Ishikawa (cell line): ENCODE data around the gene WASHC4.

Source experiments
- CEBPB ChIP-seq: IDR thresholded peaks from 2 replicates; pipeline ENCODE4 v1.6.1; 2012
- CREB1 ChIP-seq: IDR thresholded peaks from 2 replicates; pipeline ENCODE4 v1.6.1; 2012; ENCODE audit warnings: low read depth
- EGR1 ChIP-seq: IDR thresholded peaks from 2 replicates; pipeline ENCODE4 v1.6.1; 2012
- EP300 ChIP-seq: IDR thresholded peaks from 2 replicates; pipeline ENCODE4 v1.6.1; 2012; ENCODE audit warnings: borderline replicate concordance
- FOXM1 ChIP-seq: IDR thresholded peaks from 2 replicates; pipeline ENCODE4 v1.6.1; 2012; ENCODE audit warnings: low read depth, borderline replicate concordance
- MAX ChIP-seq: IDR thresholded peaks from 2 replicates; pipeline ENCODE4 v1.6.1; 2012
- NFIC ChIP-seq: IDR thresholded peaks from 2 replicates; pipeline ENCODE4 v1.6.1; 2012
- RAD21 ChIP-seq: IDR thresholded peaks from 2 replicates; pipeline ENCODE4 v1.6.1; 2012; ENCODE audit warnings: low read depth
- TAF1 ChIP-seq: IDR thresholded peaks from 2 replicates; pipeline ENCODE4 v1.6.1; 2012; ENCODE audit warnings: low read depth, mild to moderate bottlenecking
- TCF12 ChIP-seq: IDR thresholded peaks from 2 replicates; pipeline ENCODE4 v1.6.1; 2012; ENCODE audit warnings: low read depth
- TEAD4 ChIP-seq: IDR thresholded peaks from 2 replicates; pipeline ENCODE4 v1.6.1; 2012
- USF1 ChIP-seq: IDR thresholded peaks from 2 replicates; pipeline ENCODE4 v1.6.1; 2012
- YY1 ChIP-seq: IDR thresholded peaks from 2 replicates; pipeline ENCODE4 v1.6.1; 2012; ENCODE audit warnings: low read depth
- ZBTB7A ChIP-seq: IDR thresholded peaks from 2 replicates; pipeline ENCODE4 v1.6.1; 2012; ENCODE audit warnings: low read depth
- TF ChIP-seq, protein P1 (sequence below): IDR thresholded peaks from 2 replicates; pipeline ENCODE4 v1.6.1; 2012; ENCODE audit warnings: low read depth, mild to moderate bottlenecking

Gene WASHC4

DNA sequence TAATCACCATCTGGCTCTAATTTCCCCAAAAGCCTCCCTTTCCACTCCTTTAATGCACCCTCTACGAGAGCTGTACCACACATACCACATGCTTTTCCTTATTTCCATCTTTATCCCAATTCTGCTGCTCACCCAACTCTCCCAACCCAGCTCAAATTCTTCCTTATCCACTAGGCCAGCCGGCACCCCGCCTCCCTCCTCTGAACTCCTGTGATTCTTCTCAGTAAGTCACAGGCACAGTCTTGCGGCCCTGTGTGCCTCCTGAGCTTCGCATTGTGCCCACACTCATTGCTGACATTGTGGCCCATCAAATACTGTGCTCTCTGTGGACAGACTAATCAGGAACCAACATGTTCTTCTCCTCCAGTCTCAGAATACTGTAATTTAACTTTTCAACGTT is 83.0 kb downstream of the WASHC4 start:
- TF ChIP-seq MAX (no peak), RAD21 (no peak)

DNA sequence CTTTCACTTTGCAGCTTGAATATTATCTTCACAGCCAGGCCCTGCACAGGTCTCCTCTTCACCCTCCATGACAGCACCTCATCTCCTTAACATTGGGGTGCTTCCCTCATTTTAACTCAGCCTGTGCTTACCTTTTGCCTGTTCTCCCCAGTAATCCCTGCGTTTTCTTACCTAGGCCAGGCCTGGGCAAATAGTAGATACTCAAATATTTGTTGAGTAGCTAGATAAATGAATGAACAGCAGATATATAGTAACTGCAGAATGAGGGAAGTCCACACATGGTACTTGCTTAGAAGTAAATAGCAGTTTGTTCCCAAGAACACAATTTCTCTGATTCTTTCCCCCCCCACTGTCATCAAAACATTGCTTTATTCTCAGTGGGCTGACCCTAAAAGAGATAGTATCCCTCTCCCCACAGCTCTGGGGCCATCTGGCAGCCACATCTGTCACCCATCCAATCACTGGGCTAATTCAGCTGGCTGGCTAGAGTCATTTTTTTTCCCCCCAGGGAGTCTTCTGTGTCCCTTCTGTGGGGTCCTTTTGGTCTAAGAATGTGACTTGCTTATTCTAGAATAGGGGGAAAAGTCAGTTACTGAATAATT is 85.2 kb downstream of the WASHC4 start:
- TF ChIP-seq EP300 (no peak), CEBPB (no peak), TAF1 (no peak), TCF12 (no peak), TEAD4 (no peak), ZBTB7A (no peak), RAD21 (no peak), YY1 (no peak), NFIC (no peak), FOXM1 (no peak), USF1 (no peak), CREB1 (no peak), EGR1 (no peak), MAX (no peak)
- TF ChIP-seq, protein P1, sequence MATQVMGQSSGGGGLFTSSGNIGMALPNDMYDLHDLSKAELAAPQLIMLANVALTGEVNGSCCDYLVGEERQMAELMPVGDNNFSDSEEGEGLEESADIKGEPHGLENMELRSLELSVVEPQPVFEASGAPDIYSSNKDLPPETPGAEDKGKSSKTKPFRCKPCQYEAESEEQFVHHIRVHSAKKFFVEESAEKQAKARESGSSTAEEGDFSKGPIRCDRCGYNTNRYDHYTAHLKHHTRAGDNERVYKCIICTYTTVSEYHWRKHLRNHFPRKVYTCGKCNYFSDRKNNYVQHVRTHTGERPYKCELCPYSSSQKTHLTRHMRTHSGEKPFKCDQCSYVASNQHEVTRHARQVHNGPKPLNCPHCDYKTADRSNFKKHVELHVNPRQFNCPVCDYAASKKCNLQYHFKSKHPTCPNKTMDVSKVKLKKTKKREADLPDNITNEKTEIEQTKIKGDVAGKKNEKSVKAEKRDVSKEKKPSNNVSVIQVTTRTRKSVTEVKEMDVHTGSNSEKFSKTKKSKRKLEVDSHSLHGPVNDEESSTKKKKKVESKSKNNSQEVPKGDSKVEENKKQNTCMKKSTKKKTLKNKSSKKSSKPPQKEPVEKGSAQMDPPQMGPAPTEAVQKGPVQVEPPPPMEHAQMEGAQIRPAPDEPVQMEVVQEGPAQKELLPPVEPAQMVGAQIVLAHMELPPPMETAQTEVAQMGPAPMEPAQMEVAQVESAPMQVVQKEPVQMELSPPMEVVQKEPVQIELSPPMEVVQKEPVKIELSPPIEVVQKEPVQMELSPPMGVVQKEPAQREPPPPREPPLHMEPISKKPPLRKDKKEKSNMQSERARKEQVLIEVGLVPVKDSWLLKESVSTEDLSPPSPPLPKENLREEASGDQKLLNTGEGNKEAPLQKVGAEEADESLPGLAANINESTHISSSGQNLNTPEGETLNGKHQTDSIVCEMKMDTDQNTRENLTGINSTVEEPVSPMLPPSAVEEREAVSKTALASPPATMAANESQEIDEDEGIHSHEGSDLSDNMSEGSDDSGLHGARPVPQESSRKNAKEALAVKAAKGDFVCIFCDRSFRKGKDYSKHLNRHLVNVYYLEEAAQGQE: no peak

DNA sequence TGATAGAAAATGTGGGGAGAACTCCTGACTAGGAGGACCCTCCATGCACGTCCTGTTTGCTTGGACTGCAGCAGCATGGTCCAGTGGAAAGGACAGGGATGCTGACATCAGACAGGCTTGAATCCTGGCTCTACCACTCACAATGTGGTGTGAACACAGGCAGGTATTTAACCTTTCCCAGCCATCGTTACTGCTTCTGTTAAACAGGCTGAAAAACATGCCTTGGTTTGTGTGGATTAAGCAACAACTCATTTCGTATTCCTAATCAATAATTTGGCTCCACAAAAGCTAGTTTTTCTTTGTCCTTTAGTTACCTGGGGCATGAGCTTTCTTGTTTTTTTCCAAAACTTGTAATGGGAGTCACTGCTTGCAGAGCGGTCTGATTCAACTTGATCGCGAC is 87.4 kb downstream of the WASHC4 start:
- TF ChIP-seq ZBTB7A (no peak), RAD21 (no peak), TCF12 (no peak), FOXM1 (no peak), CREB1 (no peak), USF1 (no peak), NFIC (no peak), TAF1 (no peak), EP300 (no peak), EGR1 (no peak), MAX (no peak), YY1 (no peak), TEAD4 (no peak), CEBPB (no peak)
- TF ChIP-seq, protein P1: no peak

GRCh38 chr12:105196090-105196489 is 88.6 kb downstream of the WASHC4 start:
- no peak for TF ChIP-seq CREB1
- no peak for TF ChIP-seq NFIC
- no peak for TF ChIP-seq MAX
- TF ChIP-seq EGR1: no peak
- TF ChIP-seq ZBTB7A: no peak
- no peak for TF ChIP-seq RAD21
- no peak for TF ChIP-seq YY1
- TF ChIP-seq FOXM1: no peak
- no peak for TF ChIP-seq USF1
- TF ChIP-seq, protein P1: no peak
- no peak for TF ChIP-seq CEBPB
- TF ChIP-seq TAF1: no peak
- TF ChIP-seq TCF12: no peak
- no peak for TF ChIP-seq TEAD4
- TF ChIP-seq EP300: no peak
